Measurements from ENCODE around the gene PPP1R12C.

PPP1R12C gene

DNA sequence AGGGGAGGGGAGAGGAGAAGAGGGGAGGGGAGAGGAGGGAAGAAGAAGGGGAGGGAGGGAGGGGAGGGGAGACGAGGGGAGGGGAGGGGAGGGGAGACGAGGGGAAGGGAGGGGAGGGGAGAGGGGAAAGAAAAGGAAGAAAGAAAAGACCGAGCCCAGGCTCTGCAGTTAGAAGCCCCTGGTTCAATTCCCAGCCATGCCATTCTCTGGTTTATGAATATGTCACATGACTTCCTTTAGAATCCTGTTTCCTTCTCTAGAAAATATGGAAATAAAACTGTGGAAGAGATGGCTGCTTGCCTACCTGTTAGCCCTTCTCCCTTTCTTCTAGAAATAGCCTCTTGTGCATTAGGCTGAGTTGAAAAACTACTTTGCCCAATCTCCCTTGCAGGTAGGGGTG is 17.3 kb upstream of the PPP1R12C start:
- Histone ChIP-seq H3K79me2 (ENCODE audit: insufficient read depth, low read length) (no peaks in the 10 kb centered on the region), H3K9me3 (ENCODE audit: insufficient read depth, low read depth, low read length) (no peaks in the 10 kb centered on the region), H3K4me3 (ENCODE audit: low read length, poor library complexity, severe bottlenecking) (no peak overlapping the region), H3K4me1 (ENCODE audit: insufficient read depth, low read length, poor library complexity, severe bottlenecking) (peaks cover 3% of the 10 kb centered on the region), H2AFZ (ENCODE audit: low read length) (no peak overlapping the region), H3K27me3 (ENCODE audit: insufficient read depth, low read length, poor library complexity, severe bottlenecking) (no peaks in the 10 kb centered on the region), H3K9me2 (replicated peaks; ENCODE audit: low read depth, low read length) (no peaks in the 10 kb centered on the region), H3F3A (ENCODE audit: low read depth) (no peaks in the 10 kb centered on the region), H3K9ac (ENCODE audit: low read depth, low read length, poor library complexity, severe bottlenecking) (no peak overlapping the region), H3K4me2 (ENCODE audit: low read depth, low read length, poor library complexity, severe bottlenecking) (no peak overlapping the region), H4K20me1 (ENCODE audit: insufficient read depth, low read length, poor library complexity, severe bottlenecking) (no peaks in the 10 kb centered on the region), H3K36me3 (ENCODE audit: insufficient read depth, low read length) (no peaks in the 10 kb centered on the region)
- TF ChIP-seq, protein P1, sequence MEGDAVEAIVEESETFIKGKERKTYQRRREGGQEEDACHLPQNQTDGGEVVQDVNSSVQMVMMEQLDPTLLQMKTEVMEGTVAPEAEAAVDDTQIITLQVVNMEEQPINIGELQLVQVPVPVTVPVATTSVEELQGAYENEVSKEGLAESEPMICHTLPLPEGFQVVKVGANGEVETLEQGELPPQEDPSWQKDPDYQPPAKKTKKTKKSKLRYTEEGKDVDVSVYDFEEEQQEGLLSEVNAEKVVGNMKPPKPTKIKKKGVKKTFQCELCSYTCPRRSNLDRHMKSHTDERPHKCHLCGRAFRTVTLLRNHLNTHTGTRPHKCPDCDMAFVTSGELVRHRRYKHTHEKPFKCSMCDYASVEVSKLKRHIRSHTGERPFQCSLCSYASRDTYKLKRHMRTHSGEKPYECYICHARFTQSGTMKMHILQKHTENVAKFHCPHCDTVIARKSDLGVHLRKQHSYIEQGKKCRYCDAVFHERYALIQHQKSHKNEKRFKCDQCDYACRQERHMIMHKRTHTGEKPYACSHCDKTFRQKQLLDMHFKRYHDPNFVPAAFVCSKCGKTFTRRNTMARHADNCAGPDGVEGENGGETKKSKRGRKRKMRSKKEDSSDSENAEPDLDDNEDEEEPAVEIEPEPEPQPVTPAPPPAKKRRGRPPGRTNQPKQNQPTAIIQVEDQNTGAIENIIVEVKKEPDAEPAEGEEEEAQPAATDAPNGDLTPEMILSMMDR (conservative IDR thresholded peaks at IDR 0.05; ENCODE audit: low read length), result no peak
- TF ChIP-seq EZH2phosphoT487 (IDR thresholded peaks at IDR 0.05; ENCODE audit: borderline replicate concordance), result no peak

GRCh38 chr19:55133639-55134444 is 16.4 kb upstream of the PPP1R12C start:
- H3K4me2 ChIP-seq (ENCODE audit: low read depth, low read length, poor library complexity, severe bottlenecking), result no peak overlapping the region
- H2AFZ ChIP-seq (ENCODE audit: low read length), result no peak overlapping the region
- no peaks in the 10 kb centered on the region for H4K20me1 ChIP-seq (ENCODE audit: insufficient read depth, low read length, poor library complexity, severe bottlenecking)
- no peaks in the 10 kb centered on the region for H3F3A ChIP-seq (ENCODE audit: low read depth)
- no peaks in the 10 kb centered on the region for H3K36me3 ChIP-seq (ENCODE audit: insufficient read depth, low read length)
- H3K27me3 ChIP-seq (ENCODE audit: insufficient read depth, low read length, poor library complexity, severe bottlenecking), result no peaks in the 10 kb centered on the region
- H3K4me1 ChIP-seq (ENCODE audit: insufficient read depth, low read length, poor library complexity, severe bottlenecking), result peaks cover 3% of the 10 kb centered on the region
- no peak overlapping the region for H3K4me3 ChIP-seq (ENCODE audit: low read length, poor library complexity, severe bottlenecking)
- H3K79me2 ChIP-seq (ENCODE audit: insufficient read depth, low read length), result no peaks in the 10 kb centered on the region
- H3K9me3 ChIP-seq (ENCODE audit: insufficient read depth, low read depth, low read length), result no peaks in the 10 kb centered on the region
- no peak overlapping the region for H3K9ac ChIP-seq (ENCODE audit: low read depth, low read length, poor library complexity, severe bottlenecking)
- H3K9me2 ChIP-seq (replicated peaks; ENCODE audit: low read depth, low read length), result no peaks in the 10 kb centered on the region
- TF ChIP-seq EZH2phosphoT487 (IDR thresholded peaks at IDR 0.05; ENCODE audit: borderline replicate concordance), result no peak
- TF ChIP-seq, protein P1 (conservative IDR thresholded peaks at IDR 0.05; ENCODE audit: low read length), result no peak

GRCh38 chr19:55132453-55133129 is 15.2 kb upstream of the PPP1R12C start:
- Histone ChIP-seq H3K27me3 (ENCODE audit: insufficient read depth, low read length, poor library complexity, severe bottlenecking) (no peaks in the 10 kb centered on the region), H3F3A (ENCODE audit: low read depth) (no peaks in the 10 kb centered on the region), H3K9me2 (replicated peaks; ENCODE audit: low read depth, low read length) (no peaks in the 10 kb centered on the region), H3K4me2 (ENCODE audit: low read depth, low read length, poor library complexity, severe bottlenecking) (no peak overlapping the region), H3K9ac (ENCODE audit: low read depth, low read length, poor library complexity, severe bottlenecking) (no peak overlapping the region), H3K9me3 (ENCODE audit: insufficient read depth, low read depth, low read length) (no peaks in the 10 kb centered on the region), H2AFZ (ENCODE audit: low read length) (no peak overlapping the region), H3K4me1 (ENCODE audit: insufficient read depth, low read length, poor library complexity, severe bottlenecking) (peaks cover 3% of the 10 kb centered on the region), H3K4me3 (ENCODE audit: low read length, poor library complexity, severe bottlenecking) (no peak overlapping the region), H3K79me2 (ENCODE audit: insufficient read depth, low read length) (no peaks in the 10 kb centered on the region), H4K20me1 (ENCODE audit: insufficient read depth, low read length, poor library complexity, severe bottlenecking) (no peaks in the 10 kb centered on the region), H3K36me3 (ENCODE audit: insufficient read depth, low read length) (no peaks in the 10 kb centered on the region)
- TF ChIP-seq, protein P1 (conservative IDR thresholded peaks at IDR 0.05; ENCODE audit: low read length), result no peak

Measured in Loucy (cell line).